H1 (cell line): Measurements from ENCODE around the gene PTTG1IP.

Experiments
- CTCF ChIP-seq, 3 experiments: IDR thresholded peaks; 1 replicate in 2 of 3; 2 replicates in 1 of 3; pipeline versions ENCODE4 v1.5.1 to v1.6.1; 2011; ENCODE audit warnings: low read length in 3 of 3, mild to moderate bottlenecking in 3 of 3, inconsistent platforms in 2 of 3, low read depth in 1 of 3, moderate library complexity in 1 of 3; ENCODE audit not compliant: insufficient read depth in 1 of 3; ENCODE audit errors: control extremely low read depth in 1 of 3
- EZH2 ChIP-seq: fragments of 200-600 bp; sonication (generic); IDR thresholded peaks from 2 replicates; pipeline ENCODE4 v1.7.1; 2012; ENCODE audit warnings: low read depth, mild to moderate bottlenecking, moderate library complexity, low read length, inconsistent platforms; ENCODE audit not compliant: severe bottlenecking
- RAD21 ChIP-seq, 2 experiments: IDR thresholded peaks in 1 of 2; conservative IDR thresholded peaks in 1 of 2; 2 replicates each; pipeline ENCODE4 v1.6.1; 2011; ENCODE audit warnings: low read depth in 2 of 2, low read length in 2 of 2, improper control_type of control experiment in 1 of 2, inconsistent platforms in 1 of 2, mild to moderate bottlenecking in 1 of 2, moderate library complexity in 1 of 2
- RNF2 ChIP-seq: fragments of 200-900, 300-1000 bp; sonication (generic); IDR thresholded peaks from 2 replicates; pipeline ENCODE4 v1.7.1; 2016; ENCODE audit warnings: borderline replicate concordance, low read depth, mild to moderate bottlenecking, antibody characterized with exemption, low read length; ENCODE audit not compliant: poor library complexity, severe bottlenecking; ENCODE audit errors: missing control alignments

GRCh38 chr21:44875316-44875700 is 1.8 kb upstream of the PTTG1IP start:
- TF ChIP-seq RNF2, result no peak
- TF ChIP-seq CTCF (IDR thresholded peaks at IDR 0.05; ENCODE audit: control extremely low read depth in 1 of 3, insufficient read depth in 1 of 3, low read depth in 1 of 3, low read length in 3 of 3), result no peak
- TF ChIP-seq EZH2, result no peak
- no peak for TF ChIP-seq RAD21 (IDR thresholded peaks at IDR 0.05 in 1 of 2, conservative IDR thresholded peaks at IDR 0.05 in 1 of 2; ENCODE audit: low read depth in 2 of 2, low read length in 2 of 2)
